NCI-H146 (cell line): ENCODE measurements around the gene ANKS1B.

Experiments
- DNase-seq: peaks from one replicate; lab custom pipeline; 2025; lab: John Stamatoyannopoulos, UW

The ANKS1B gene

DNA sequence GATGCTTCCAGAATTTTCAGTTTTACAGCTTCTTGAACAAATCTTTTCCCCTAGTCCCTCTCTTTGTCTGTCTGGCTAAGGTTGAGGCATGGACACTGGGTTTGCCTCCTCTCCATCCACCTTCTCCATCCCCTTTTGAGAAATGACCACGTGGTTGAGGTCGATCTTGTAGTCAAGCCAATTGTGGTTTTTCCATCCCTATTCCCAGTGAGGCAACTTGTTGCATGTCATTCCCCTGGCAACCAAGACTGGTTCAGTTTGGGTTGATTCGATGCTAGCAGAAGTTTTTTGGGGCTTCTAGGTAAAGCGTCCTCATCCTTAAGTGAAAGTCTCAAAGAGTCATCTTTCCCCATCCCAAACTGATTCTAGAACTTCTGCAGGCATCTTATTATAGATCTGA lies 1038.9 kb downstream of the ANKS1B start:
- DNase-seq: no peak

GRCh38 chr12:98939926-98940325 lies 1044.8 kb downstream of the ANKS1B start:
- DNase-seq: no peak

DNA sequence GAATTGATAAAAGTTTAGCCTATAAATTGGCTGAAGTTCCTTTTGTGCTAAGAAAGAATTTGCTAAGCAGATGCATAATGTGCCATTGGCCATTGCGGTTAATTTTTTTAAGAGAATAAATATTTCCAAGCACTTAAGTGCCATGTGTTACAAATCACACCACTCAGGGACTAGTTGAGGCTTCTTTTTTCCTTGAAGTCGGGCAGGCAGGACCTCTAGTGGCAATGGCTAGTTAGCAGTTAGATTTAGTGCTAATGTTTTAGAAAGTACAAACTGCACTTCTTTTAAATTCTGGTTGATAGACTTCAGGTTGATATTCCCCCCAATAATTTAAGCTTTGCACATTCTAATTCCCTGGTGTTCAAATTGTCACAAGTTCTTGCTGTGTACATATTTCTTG lies 1045.4 kb downstream of the ANKS1B start:
- DNase-seq: no peak

GRCh38 chr12:98935847-98936246 lies 1048.9 kb downstream of the ANKS1B start:
- DNase-seq: no peak

DNA sequence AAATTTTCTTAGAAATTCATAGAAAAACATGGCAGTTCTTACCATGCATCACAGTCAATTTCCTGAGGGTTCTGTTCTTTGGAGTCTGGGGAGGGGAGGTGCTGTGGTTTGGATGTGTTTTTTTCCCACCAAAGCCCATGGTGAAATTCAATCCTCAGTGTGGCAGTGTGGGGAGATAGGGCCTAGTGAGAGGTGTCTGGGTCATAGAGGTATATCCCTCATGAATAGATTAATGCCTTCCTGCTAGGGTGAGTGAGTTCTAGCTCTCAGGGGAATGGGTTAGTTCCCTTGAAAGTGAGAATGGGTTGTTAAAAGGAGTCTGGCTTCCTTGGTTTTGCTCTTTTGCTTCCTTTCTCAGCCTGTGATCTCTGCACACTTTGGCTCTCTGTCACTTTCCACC lies 1061.9 kb downstream of the ANKS1B start:
- no peak for DNase-seq

DNA sequence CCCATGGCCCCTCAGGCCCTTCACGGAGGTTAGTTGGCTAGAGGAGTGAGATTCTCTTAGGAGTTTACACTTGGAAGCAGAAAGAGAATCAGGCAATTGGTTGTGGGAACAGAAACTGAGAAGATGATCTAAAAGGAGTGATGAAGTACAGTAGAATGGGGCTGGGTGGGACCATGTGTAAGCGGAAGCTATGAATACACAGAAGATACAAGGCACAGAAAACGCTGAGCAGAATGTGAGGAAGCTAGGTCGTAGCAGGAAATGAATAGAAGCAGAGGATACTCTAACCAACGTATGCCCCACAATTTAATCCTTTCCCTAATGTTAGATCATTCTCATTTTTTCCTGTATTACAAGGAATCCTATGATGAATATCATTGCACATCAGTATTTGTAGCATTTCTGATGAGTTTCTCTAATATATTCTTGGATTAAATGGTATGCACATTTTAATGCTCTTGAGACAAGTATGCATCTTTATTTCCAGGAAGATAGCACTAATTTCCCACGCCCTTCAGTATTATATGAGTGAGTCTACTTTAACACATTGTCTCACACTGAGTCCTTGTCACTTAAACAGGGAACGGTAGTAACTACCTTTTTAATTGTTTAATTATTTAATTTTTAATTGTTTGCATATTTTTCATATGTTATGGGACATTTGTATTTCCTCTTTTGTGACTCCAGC lies 1066.4 kb downstream of the ANKS1B start:
- DNase-seq: no peak

DNA sequence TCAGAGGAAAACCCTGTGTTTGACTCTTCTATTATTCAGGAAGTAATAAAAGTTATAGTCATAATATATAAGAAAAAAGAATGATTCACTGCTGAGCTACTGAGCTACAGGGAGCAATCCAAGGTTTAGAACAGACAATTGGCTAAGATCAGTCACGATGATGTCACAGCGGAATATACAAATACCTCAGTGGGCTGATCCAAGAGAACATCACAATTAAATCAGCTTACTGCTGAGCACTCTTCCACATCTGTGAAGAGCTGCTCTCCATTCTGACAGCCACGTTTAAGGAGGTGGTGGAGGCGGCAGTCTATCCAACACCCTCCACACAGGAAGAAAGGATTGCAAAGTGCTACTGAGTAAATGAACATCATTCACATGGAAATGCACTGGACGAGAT lies 1068.6 kb downstream of the ANKS1B start:
- DNase-seq: no peak

- DNase-seq: no peak
These were observed 1072.2 kb downstream of the ANKS1B start for GRCh38 chr12:98912401-98912974.

GRCh38 chr12:98911396-98911795 lies 1073.3 kb downstream of the ANKS1B start:
- no peak for DNase-seq

DNA sequence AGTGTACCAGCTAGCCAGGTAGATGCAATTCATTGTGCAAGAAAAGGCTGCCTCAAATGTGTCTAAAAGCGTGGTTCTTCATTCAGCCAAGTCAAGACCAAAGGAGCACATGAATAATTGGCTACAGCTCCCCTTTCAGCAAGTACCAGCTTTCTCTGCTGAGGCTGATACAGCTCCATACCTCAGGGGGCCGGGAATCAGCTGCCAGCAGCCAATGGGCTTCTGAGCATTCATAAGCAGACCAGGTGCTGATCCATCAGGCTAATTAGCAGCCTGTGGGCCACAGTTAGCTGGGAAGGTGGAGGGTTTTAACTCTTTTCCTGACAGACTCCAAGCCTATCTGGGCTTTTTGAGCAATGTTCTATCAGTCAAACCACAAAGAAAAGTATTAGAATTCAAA lies 1075.0 kb downstream of the ANKS1B start:
- DNase-seq: no peak

DNA sequence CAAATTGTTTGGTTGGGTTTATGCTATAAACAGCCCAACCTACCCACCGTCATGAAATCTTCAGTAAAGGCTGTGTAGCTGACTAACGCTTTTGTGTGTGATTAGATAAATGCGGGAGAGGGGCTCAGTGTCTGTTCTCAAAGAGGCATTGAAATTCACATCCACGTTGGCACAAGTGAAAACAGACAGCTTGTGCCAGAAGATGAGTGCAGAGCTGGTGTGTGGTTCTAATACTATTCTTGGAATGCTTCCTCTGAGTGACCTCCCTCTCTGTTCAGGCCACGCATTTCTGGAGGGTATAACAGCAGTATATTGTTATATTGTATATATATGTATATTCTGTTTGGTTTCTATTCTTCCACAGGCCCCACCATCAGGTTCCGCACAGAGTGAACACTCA lies 1075.9 kb downstream of the ANKS1B start:
- no peak for DNase-seq

- no peak for DNase-seq
These were observed 1080.9 kb downstream of the ANKS1B start for GRCh38 chr12:98903875-98904274.

GRCh38 chr12:98901189-98901588 lies 1083.5 kb downstream of the ANKS1B start:
- no peak for DNase-seq

DNA sequence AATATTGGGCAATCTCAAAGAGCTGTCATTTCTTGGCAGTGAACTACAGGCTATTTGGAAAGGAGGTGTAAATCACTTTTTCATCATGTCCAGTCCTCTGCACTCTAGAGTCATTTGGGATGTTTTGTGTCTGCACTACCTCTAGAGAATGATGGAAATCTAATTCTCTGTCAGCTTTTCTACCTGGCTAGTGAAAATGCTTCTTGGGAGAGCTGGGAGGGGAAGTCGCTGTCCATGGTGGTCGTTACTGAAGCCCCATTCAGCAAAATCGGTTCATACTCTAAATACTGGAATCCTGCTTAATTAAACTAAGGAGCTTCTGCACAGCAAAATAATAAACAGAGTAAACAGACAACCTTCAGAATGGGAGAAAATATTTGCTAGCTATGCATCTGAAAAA lies 1087.8 kb downstream of the ANKS1B start:
- no peak for DNase-seq

GRCh38 chr12:98895086-98895651 lies 1089.6 kb downstream of the ANKS1B start:
- peak; percentile 49 for DNase-seq

DNA sequence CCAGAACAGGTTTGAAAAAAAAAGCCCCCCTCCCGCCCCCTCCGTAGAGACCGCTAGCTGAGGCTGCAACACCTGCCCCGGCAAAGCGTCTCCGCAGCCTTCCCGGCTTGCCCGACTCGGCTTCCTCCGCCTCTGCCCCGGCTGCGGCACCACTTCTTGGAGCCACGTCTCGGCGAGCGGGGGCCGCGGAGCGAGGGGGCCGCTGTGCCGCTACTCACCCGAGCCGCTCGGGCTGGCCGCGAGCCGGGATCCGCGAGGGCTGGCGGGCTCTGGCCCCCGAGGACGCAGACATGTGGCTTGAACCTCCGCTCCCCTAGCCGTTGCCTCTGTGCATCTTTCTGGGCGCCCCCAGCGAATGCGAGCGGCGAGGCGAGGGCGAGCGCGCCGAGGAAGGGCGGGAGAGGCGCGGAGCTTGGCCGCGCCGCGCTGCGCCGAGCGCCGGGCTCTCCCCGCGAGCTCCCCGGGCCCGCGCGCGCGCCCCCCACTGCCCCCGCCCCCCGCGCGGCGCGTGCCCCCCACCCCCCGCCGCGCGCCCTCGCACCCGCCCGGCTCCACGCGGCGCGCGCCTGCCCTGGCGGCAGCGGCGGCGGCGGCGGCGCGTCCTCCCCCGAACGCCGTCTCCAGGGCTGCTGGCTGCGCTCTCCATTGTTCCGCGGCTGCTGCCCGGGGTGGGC lies 1090.2 kb downstream of the ANKS1B start:
- peak; percentile 49 for DNase-seq

GRCh38 chr12:98893675-98894411 lies 1090.9 kb downstream of the ANKS1B start:
- DNase-seq: no peak

DNA sequence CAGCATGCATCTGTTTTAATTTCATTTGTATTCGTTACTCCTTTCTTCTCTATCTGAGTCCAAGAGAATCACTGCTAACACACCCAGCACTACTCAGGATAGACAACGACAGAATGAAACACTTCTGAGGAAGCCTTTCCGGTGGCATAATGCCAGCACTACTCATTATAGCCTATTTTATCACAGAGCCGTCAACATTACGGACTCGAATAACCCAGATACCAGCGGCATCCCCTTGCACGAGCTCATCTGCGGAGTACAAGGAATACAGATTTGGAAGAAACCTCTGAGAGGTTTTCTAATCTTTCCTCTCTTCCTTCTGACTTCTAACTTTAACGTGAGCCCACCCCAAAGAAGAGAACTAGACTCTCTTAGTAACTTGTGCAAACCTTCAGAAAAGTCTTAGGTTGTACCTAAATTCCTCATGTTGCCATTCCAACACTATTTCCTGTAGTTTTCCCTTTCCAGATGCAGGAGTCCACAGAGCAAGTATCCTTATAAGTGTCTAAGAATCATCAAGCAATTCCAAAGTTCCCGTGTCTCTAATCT lies 1091.5 kb downstream of the ANKS1B start:
- no peak for DNase-seq

DNA sequence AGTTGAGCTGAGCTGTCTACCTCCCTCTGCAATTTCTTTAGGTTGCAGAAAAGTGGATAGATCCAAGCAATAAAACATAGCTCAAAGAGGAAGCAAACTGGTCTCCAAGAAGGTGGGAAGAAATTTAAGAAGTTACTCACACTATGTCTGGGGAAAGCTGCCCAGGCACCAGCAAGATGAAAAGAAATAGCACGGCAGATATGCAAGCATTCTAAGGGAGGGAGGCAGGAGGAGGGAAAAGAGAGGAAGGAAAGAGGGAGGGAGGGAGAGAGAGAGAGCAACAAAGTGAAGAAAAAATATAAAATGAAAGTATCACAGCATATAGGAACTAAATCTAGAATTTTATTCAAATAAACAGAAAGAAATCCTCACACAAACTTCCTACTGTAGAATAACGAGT lies 1099.0 kb downstream of the ANKS1B start:
- no peak for DNase-seq

GRCh38 chr12:98883231-98883630 lies 1101.5 kb downstream of the ANKS1B start:
- DNase-seq: no peak

DNA sequence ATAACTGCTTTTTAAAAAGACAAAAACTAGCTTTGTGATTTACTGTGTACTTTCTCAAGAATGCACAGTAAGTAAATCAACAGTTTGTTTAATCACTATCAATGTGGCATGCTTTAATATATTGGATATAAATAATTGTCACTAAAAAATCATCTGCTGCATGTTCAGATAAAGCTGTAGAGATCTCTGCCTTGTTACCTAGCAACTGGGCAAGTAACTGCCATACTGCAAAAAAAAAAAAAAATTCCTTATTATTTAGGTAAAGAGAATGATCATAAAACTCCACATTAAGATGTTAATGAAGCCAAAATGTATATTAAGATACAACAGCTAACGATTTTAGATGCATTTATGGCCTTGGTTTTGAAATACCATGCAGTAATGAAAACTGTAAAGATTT lies 1102.2 kb downstream of the ANKS1B start:
- DNase-seq: no peak

DNA sequence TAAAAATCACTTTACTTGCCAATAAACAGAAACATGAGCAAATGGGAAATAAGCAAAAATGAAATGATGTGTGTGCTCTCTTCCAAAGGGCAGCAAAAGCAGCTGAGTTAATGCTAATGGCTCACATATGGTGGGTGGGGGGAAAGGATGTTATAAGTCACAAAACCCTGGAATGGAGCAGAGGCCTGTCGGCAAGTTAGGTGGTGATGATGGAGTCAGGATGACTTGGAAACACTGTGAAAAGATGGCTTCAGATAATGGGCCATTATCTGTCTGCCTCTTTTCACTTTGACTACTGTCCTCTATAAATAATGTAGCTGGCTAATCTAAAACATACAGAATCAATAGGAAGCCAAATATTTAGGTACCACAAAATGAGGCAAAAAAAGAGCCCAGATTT lies 1111.0 kb downstream of the ANKS1B start:
- DNase-seq: no peak
